HEK293 (cell line): Measurements from ENCODE around the gene PRKCE.

Experiments used
- FEZF1 ChIP-seq: fragments of 450-650 bp; formaldehyde crosslinking; IDR thresholded peaks from 2 replicates; pipeline ENCODE4 v1.5.1; 2016; ENCODE audit warnings: missing biosample characterization, missing genetic modification characterization
- MYNN ChIP-seq: fragments of 450-650 bp; formaldehyde crosslinking; IDR thresholded peaks from 2 replicates; pipeline ENCODE4 v1.5.1; 2016; ENCODE audit warnings: missing biosample characterization, missing genetic modification characterization, borderline replicate concordance
- MZF1 ChIP-seq: fragments of 450-650 bp; formaldehyde crosslinking; IDR thresholded peaks from 2 replicates; pipeline ENCODE4 v1.5.1; 2017; ENCODE audit warnings: missing biosample characterization, missing genetic modification characterization, borderline replicate concordance
- TRIM28 ChIP-seq: IDR thresholded peaks from 2 replicates; pipeline ENCODE4 v1.6.1; 2011; ENCODE audit warnings: low read length, control low read depth, borderline replicate concordance
- ZBTB20 ChIP-seq: fragments of 450-650 bp; formaldehyde crosslinking; IDR thresholded peaks from 2 replicates; pipeline ENCODE4 v1.5.1; 2016; ENCODE audit warnings: missing biosample characterization, missing genetic modification characterization
- ZFP37 ChIP-seq: fragments of 450-650 bp; formaldehyde crosslinking; IDR thresholded peaks from 2 replicates; pipeline ENCODE4 v1.5.1; 2016; ENCODE audit warnings: missing biosample characterization, missing genetic modification characterization
- ZFP69B ChIP-seq: fragments of 450-650 bp; formaldehyde crosslinking; IDR thresholded peaks from 2 replicates; pipeline ENCODE4 v1.5.1; 2016; ENCODE audit warnings: missing biosample characterization, missing genetic modification characterization
- ZNF16 ChIP-seq: fragments of 450-650 bp; formaldehyde crosslinking; IDR thresholded peaks from 2 replicates; pipeline ENCODE4 v1.5.1; 2016; ENCODE audit warnings: low read depth, missing biosample characterization, missing genetic modification characterization
- ZNF184 ChIP-seq: fragments of 450-650 bp; IDR thresholded peaks from 2 replicates; pipeline ENCODE4 v1.5.1; 2018; ENCODE audit warnings: missing biosample characterization, mild to moderate bottlenecking, missing genetic modification characterization
- ZNF302 ChIP-seq: fragments of 450-650 bp; formaldehyde crosslinking; IDR thresholded peaks from 2 replicates; pipeline ENCODE4 v1.5.1; 2016; ENCODE audit warnings: missing biosample characterization, missing genetic modification characterization, low read depth
- ZNF335 ChIP-seq: fragments of 450-650 bp; formaldehyde crosslinking; conservative IDR thresholded peaks from 2 replicates; pipeline ENCODE4 v1.5.1; 2016; ENCODE audit warnings: missing biosample characterization, missing genetic modification characterization
- ZNF350 ChIP-seq: fragments of 450-650 bp; formaldehyde crosslinking; IDR thresholded peaks from 2 replicates; pipeline ENCODE4 v1.5.0; 2017; ENCODE audit warnings: missing biosample characterization, mild to moderate bottlenecking, missing genetic modification characterization
- ZNF366 ChIP-seq: fragments of 450-650 bp; formaldehyde crosslinking; conservative IDR thresholded peaks from 2 replicates; pipeline ENCODE4 v1.5.1; 2016; ENCODE audit warnings: missing biosample characterization, missing genetic modification characterization
- ZNF394 ChIP-seq: fragments of 450-650 bp; formaldehyde crosslinking; IDR thresholded peaks from 2 replicates; pipeline ENCODE4 v1.5.1; 2016; ENCODE audit warnings: missing biosample characterization, missing genetic modification characterization, mild to moderate bottlenecking, moderate library complexity, borderline replicate concordance
- ZNF501 ChIP-seq: fragments of 450-650 bp; formaldehyde crosslinking; IDR thresholded peaks from 2 replicates; pipeline ENCODE4 v1.5.1; 2016; ENCODE audit warnings: missing biosample characterization, missing genetic modification characterization
- ZNF610 ChIP-seq: fragments of 450-650 bp; formaldehyde crosslinking; IDR thresholded peaks from 2 replicates; pipeline ENCODE4 v1.5.1; 2016; ENCODE audit warnings: missing biosample characterization, missing genetic modification characterization, borderline replicate concordance
- ZNF626 ChIP-seq: fragments of 450-650 bp; sonication (Bioruptor Pico); formaldehyde crosslinking; IDR thresholded peaks from 2 replicates; pipeline ENCODE4 v1.5.1; 2018; ENCODE audit warnings: missing biosample characterization, missing genetic modification characterization, inconsistent platforms
- ZNF76 ChIP-seq: fragments of 450-650 bp; formaldehyde crosslinking; IDR thresholded peaks from 2 replicates; pipeline ENCODE4; 2016; ENCODE audit warnings: low read depth, missing biosample characterization, missing genetic modification characterization, borderline replicate concordance
- ZNF843 ChIP-seq: fragments of 450-650 bp; formaldehyde crosslinking; IDR thresholded peaks from 2 replicates; pipeline ENCODE4 v1.5.1; 2016; ENCODE audit warnings: missing biosample characterization, missing genetic modification characterization
- ZSCAN16 ChIP-seq: fragments of 450-650 bp; formaldehyde crosslinking; IDR thresholded peaks from 2 replicates; pipeline ENCODE4 v1.5.1; 2016; ENCODE audit warnings: missing biosample characterization, missing genetic modification characterization
- ZXDB ChIP-seq: fragments of 450-650 bp; formaldehyde crosslinking; IDR thresholded peaks from 2 replicates; pipeline ENCODE4 v1.5.1; 2016; ENCODE audit warnings: missing biosample characterization, missing genetic modification characterization
- TF ChIP-seq, protein P1 (sequence below): fragments of 450-650 bp; formaldehyde crosslinking; IDR thresholded peaks from 2 replicates; pipeline ENCODE4 v1.5.1; 2017; ENCODE audit warnings: missing biosample characterization, missing genetic modification characterization
- TF ChIP-seq, protein P2 (sequence below): fragments of 450-650 bp; formaldehyde crosslinking; IDR thresholded peaks from 2 replicates; pipeline ENCODE4 v1.5.1; 2016; ENCODE audit warnings: missing biosample characterization, missing genetic modification characterization, borderline replicate concordance
- TF ChIP-seq, protein P3 (sequence below): fragments of 450-650 bp; formaldehyde crosslinking; IDR thresholded peaks from 2 replicates; pipeline ENCODE4 v1.5.1; 2017; ENCODE audit warnings: missing biosample characterization, missing genetic modification characterization
- TF ChIP-seq, protein P4 (sequence below): fragments of 450-650 bp; IDR thresholded peaks from 2 replicates; pipeline ENCODE4 v1.5.1; 2018; ENCODE audit warnings: missing biosample characterization, mild to moderate bottlenecking, missing genetic modification characterization
- TF ChIP-seq, protein P5 (sequence below): fragments of 450-650 bp; formaldehyde crosslinking; IDR thresholded peaks from 2 replicates; pipeline ENCODE4 v1.5.1; 2016; ENCODE audit warnings: missing biosample characterization, missing genetic modification characterization
- TF ChIP-seq, protein P6 (sequence below): fragments of 450-650 bp; formaldehyde crosslinking; IDR thresholded peaks from 2 replicates; pipeline ENCODE4 v1.5.1; 2016; ENCODE audit warnings: missing biosample characterization, missing genetic modification characterization

PRKCE gene

DNA sequence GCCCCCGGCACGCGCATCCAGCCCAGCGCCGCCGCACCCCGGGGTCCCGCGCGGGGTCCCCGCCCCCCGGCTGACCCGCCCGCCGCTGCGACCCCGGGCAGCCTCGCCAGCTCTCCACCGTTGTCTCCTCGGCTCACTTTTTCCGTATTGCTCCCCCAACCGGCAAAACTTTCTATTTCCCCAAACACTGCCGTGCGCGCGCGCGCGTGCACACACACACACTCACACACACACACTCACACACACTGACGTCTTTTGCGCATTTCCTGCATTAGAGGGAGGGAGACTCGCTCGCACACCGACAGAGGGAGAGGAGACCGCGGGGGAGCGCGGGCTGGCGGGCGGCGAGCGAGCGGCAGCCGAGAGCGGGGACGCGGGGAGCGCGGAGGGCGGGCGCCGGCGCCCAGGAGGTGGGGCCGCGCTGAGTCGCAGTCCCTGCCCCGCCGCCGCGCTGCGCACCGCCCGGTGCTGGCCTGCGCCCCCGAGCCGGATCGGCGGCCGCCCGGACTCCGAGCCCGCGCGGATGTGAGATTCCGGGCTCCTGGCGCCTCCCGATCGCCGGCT is 542 bp upstream of the PRKCE start (continued):
- TF ChIP-seq ZNF366 (tag by site-specific recombination) (peak; percentile 66; the same call in 1 of the 2 replicates), FEZF1 (tag by site-specific recombination) (peak; percentile 84), ZFP37 (tag by site-specific recombination) (peak; percentile 38; the same call in 1 of the 2 replicates), ZNF394 (tag by site-specific recombination) (no peak; the same call in 1 of the 2 replicates), ZXDB (peak; percentile 84), ZSCAN16 (tag by site-specific recombination) (no peak), ZNF501 (tag by site-specific recombination) (no peak), ZNF626 (tag by site-specific recombination) (no peak), ZNF302 (peak; percentile 68; the same call in 1 of the 2 replicates), ZNF16 (tag by site-specific recombination) (no peak), ZFP69B (peak; percentile 92), TRIM28 (no peak), ZNF843 (tag by site-specific recombination) (peak; percentile 66; the same call in 1 of the 2 replicates), MYNN (tag by site-specific recombination) (no peak), ZNF184 (no peak), ZNF350 (tag by site-specific recombination) (no peak), MZF1 (tag by site-specific recombination) (peak; percentile 63; the same call in 1 of the 2 replicates), ZBTB20 (peak; percentile 58; the same call in 1 of the 2 replicates), ZNF76 (tag by site-specific recombination) (peak; percentile 67; the same call in 1 of the 2 replicates), ZNF335 (tag by site-specific recombination) (peak; percentile 74), ZNF610 (tag by site-specific recombination) (peak; percentile 77; the same call in 1 of the 2 replicates)
- TF ChIP-seq, protein P1, sequence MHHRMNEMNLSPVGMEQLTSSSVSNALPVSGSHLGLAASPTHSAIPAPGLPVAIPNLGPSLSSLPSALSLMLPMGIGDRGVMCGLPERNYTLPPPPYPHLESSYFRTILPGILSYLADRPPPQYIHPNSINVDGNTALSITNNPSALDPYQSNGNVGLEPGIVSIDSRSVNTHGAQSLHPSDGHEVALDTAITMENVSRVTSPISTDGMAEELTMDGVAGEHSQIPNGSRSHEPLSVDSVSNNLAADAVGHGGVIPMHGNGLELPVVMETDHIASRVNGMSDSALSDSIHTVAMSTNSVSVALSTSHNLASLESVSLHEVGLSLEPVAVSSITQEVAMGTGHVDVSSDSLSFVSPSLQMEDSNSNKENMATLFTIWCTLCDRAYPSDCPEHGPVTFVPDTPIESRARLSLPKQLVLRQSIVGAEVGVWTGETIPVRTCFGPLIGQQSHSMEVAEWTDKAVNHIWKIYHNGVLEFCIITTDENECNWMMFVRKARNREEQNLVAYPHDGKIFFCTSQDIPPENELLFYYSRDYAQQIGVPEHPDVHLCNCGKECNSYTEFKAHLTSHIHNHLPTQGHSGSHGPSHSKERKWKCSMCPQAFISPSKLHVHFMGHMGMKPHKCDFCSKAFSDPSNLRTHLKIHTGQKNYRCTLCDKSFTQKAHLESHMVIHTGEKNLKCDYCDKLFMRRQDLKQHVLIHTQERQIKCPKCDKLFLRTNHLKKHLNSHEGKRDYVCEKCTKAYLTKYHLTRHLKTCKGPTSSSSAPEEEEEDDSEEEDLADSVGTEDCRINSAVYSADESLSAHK (tag by site-specific recombination): peak; percentile 81
- TF ChIP-seq, protein P2, sequence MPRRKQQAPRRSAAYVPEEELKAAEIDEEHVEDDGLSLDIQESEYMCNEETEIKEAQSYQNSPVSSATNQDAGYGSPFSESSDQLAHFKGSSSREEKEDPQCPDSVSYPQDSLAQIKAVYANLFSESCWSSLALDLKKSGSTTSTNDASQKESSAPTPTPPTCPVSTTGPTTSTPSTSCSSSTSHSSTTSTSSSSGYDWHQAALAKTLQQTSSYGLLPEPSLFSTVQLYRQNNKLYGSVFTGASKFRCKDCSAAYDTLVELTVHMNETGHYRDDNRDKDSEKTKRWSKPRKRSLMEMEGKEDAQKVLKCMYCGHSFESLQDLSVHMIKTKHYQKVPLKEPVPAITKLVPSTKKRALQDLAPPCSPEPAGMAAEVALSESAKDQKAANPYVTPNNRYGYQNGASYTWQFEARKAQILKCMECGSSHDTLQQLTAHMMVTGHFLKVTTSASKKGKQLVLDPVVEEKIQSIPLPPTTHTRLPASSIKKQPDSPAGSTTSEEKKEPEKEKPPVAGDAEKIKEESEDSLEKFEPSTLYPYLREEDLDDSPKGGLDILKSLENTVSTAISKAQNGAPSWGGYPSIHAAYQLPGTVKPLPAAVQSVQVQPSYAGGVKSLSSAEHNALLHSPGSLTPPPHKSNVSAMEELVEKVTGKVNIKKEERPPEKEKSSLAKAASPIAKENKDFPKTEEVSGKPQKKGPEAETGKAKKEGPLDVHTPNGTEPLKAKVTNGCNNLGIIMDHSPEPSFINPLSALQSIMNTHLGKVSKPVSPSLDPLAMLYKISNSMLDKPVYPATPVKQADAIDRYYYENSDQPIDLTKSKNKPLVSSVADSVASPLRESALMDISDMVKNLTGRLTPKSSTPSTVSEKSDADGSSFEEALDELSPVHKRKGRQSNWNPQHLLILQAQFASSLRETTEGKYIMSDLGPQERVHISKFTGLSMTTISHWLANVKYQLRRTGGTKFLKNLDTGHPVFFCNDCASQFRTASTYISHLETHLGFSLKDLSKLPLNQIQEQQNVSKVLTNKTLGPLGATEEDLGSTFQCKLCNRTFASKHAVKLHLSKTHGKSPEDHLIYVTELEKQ: peak; percentile 58; the same call in 1 of the 2 replicates
- TF ChIP-seq, protein P3, sequence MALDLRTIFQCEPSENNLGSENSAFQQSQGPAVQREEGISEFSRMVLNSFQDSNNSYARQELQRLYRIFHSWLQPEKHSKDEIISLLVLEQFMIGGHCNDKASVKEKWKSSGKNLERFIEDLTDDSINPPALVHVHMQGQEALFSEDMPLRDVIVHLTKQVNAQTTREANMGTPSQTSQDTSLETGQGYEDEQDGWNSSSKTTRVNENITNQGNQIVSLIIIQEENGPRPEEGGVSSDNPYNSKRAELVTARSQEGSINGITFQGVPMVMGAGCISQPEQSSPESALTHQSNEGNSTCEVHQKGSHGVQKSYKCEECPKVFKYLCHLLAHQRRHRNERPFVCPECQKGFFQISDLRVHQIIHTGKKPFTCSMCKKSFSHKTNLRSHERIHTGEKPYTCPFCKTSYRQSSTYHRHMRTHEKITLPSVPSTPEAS: peak; percentile 97
- TF ChIP-seq, protein P4, sequence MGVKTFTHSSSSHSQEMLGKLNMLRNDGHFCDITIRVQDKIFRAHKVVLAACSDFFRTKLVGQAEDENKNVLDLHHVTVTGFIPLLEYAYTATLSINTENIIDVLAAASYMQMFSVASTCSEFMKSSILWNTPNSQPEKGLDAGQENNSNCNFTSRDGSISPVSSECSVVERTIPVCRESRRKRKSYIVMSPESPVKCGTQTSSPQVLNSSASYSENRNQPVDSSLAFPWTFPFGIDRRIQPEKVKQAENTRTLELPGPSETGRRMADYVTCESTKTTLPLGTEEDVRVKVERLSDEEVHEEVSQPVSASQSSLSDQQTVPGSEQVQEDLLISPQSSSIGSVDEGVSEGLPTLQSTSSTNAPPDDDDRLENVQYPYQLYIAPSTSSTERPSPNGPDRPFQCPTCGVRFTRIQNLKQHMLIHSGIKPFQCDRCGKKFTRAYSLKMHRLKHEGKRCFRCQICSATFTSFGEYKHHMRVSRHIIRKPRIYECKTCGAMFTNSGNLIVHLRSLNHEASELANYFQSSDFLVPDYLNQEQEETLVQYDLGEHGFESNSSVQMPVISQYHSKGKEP (tag by site-specific recombination): peak; percentile 99
- TF ChIP-seq, protein P5, sequence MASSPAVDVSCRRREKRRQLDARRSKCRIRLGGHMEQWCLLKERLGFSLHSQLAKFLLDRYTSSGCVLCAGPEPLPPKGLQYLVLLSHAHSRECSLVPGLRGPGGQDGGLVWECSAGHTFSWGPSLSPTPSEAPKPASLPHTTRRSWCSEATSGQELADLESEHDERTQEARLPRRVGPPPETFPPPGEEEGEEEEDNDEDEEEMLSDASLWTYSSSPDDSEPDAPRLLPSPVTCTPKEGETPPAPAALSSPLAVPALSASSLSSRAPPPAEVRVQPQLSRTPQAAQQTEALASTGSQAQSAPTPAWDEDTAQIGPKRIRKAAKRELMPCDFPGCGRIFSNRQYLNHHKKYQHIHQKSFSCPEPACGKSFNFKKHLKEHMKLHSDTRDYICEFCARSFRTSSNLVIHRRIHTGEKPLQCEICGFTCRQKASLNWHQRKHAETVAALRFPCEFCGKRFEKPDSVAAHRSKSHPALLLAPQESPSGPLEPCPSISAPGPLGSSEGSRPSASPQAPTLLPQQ: peak; percentile 94
- TF ChIP-seq, protein P6, sequence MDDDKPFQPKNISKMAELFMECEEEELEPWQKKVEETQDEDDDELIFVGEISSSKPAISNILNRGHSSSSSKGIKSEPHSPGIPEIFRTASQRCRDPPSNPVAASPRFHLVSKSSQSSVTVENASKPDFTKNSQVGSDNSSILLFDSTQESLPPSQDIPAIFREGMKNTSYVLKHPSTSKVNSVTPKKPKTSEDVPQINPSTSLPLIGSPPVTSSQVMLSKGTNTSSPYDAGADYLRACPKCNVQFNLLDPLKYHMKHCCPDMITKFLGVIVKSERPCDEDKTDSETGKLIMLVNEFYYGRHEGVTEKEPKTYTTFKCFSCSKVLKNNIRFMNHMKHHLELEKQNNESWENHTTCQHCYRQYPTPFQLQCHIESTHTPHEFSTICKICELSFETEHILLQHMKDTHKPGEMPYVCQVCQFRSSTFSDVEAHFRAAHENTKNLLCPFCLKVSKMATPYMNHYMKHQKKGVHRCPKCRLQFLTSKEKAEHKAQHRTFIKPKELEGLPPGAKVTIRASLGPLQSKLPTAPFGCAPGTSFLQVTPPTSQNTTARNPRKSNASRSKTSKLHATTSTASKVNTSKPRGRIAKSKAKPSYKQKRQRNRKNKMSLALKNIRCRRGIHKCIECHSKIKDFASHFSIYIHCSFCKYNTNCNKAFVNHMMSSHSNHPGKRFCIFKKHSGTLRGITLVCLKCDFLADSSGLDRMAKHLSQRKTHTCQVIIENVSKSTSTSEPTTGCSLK (tag by site-specific recombination): no peak
